HG03175 (cell line): ENCODE data around the gene PTH2R.
"Not testable (repeated sequence)": the region's sequence is repeated elsewhere in the genome, so short reads cannot be mapped to it uniquely, and the experiment has no call there.

Experiments
- ATAC-seq: cut with Tn5 transposase; IDR thresholded peaks from one replicate; pipeline ENCODE4 v1.9.1; 2021; ENCODE audit warnings: mild to moderate bottlenecking, moderate library complexity; ENCODE audit not compliant: unreplicated experiment

Gene PTH2R

DNA sequence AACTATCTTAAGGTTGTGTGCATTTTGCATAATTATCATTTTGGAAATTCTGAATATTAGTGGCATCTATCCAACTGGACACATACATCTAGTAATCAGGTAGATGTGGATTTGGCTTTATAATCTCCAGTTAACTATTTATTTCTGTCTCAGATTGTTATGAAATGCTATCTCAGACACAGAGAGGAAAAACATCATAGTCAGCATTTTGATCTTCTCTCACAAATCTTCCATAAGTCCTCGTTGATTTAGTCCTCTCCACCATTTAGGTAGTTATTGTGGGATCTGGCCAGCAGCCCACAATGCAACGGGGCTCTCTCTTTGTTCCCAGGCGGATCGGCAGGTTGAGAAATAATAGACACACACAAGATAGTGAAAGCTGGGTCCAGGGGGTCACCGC lies 75.4 kb downstream of the PTH2R start:
- ATAC-seq: not testable (repeated sequence)

- ATAC-seq: not testable (repeated sequence)
Observed at GRCh38 chr2:208482453-208483015, 75.9 kb downstream of the PTH2R start.

GRCh38 chr2:208485390-208485789 lies 78.8 kb downstream of the PTH2R start:
- ATAC-seq: no peak

DNA sequence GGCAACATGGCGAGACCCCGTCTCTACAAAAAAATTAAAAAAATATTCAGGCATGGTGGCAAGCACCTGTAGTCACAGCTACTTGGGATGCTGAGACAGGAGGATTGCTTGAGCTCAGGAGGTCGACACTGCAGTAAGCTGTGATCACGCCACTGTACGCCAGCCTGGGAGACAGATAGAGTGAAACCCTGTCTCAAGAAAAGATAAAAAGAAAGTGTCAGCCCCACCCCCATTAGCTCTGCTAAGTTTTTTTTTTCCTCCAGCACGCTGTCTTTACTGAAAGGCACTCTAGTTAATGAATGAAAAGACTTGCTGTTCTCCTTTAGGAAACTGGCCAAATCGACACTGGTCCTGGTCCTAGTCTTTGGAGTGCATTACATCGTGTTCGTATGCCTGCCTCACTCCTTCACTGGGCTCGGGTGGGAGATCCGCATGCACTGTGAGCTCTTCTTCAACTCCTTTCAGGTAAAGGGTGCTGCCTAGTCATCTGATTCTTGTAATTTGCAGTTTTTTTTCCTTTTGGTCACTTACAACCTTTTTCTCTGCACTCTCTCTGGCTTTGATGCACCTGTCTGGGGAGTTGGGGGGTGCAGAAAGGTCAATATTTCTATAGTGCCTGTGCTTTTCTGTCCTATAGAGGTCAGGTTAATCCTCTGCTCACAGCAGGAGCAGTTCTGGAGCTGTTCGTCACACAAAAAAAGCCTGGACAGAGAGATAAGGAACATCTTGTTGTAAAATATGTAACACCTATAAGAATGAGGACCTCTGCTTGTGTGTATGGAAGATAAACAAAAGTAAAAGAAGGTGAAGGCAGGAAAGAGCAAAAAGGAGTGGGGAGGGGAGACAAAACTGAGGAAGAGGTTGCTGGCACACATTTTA lies 82.3 kb downstream of the PTH2R start:
- ATAC-seq: no peak

GRCh38 chr2:208489687-208490086 lies 83.1 kb downstream of the PTH2R start:
- ATAC-seq: no peak

DNA sequence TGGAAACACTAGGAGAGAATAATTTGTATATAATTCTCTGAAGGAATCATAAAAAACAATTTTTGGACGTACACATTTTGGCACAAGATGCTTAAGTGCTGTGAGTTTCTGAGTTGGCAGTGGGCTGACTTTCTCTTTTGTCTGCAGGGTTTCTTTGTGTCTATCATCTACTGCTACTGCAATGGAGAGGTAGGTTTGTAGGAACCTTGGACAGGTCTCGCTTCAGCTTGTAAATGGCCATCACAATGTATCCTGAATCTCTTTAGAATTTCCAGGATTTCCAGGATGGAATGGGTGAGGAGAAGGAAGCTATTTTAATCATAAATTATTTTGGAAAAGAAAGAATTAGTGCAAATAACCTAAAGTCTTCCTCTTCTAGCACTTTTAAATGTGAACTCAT lies 83.9 kb downstream of the PTH2R start:
- ATAC-seq: no peak

- no peak for ATAC-seq
Observed at GRCh38 chr2:208491641-208492040, 85.0 kb downstream of the PTH2R start.

- ATAC-seq: no peak
Observed at GRCh38 chr2:208492069-208492468, 85.5 kb downstream of the PTH2R start.

GRCh38 chr2:208493186-208493585 lies 86.6 kb downstream of the PTH2R start:
- no peak for ATAC-seq

GRCh38 chr2:208496129-208496528 lies 89.5 kb downstream of the PTH2R start:
- ATAC-seq: no peak

DNA sequence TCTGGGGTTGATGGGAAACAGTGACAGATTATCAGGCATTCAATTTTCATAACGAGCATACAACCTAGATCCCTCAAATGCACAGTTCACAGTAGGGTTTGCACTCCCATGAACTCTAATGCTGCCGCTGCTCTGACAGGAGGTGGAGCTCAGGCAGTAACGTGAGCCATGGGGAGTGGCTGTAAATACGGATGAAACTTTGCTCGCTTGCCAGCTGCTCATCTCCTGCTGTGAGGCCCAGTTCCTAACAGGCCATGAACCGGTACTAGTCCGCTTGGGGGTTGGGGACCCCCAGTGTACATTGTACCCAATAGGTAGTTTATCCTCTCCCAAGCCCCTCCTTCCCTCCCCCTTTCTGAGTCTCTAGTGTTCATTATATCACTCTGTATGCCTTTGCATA lies 94.6 kb downstream of the PTH2R start:
- ATAC-seq: no peak

GRCh38 chr2:208502288-208502687 lies 95.7 kb downstream of the PTH2R start:
- no peak for ATAC-seq

DNA sequence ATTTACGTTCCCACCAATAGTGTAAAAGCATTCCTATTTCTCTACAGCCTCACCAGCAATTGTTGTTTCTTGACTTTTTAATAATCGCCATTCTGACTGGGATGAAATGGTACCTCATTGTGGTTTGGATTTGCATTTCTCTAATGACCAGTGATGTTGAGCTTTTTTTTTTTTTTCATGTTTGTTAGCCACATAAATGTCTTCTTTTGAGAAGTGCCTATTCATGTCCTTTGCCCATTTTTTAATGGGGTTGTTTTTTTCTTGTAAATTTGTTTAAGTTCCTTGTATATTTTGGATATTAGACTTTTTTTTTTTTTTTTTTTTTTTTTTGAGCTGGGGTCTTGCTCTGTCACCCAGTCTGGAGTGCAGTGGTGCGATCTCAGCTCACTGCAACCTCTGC lies 98.8 kb downstream of the PTH2R start:
- ATAC-seq: not testable (repeated sequence)

DNA sequence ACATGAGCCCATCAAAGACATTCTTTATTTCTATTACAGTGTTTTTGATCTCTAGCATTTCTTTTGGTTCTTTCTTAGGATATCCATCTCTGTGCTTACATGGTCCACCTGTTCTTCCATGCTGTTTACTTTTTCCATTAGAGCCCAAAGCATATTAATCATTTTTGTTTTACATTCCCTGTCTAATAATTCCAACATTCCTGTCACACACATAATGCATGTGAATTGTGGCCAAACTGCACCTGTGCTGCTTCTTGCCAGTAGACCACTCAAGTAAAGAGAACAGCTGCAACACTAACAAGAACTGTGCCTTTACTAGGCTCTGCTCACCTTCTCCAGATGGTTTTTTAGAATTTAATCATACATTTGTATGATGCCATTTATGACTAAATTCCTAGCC lies 103.0 kb downstream of the PTH2R start:
- no peak for ATAC-seq

DNA sequence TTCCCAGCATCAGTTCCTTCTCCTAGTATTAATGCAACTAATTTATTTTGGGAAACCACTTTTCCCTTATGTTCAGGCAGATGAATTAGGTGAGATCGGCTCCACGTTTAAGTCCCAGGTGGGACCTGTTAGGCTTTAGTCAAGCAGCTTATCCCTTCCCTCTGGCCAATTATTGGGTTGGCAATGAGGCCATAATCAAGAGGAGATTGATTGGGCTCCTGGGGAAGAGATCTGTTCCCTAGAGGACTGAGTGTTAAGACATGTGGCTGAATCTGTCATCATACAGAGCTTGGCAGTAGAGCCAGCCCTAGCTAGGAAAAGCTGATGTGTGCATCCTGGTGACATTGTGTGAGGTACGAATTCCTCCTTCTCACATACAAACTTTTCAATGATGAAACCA lies 104.4 kb downstream of the PTH2R start:
- no peak for ATAC-seq

- ATAC-seq: no peak
Observed at GRCh38 chr2:208511573-208511972, 105.0 kb downstream of the PTH2R start.

- ATAC-seq: no peak
Observed at GRCh38 chr2:208515099-208515498, 108.5 kb downstream of the PTH2R start.

DNA sequence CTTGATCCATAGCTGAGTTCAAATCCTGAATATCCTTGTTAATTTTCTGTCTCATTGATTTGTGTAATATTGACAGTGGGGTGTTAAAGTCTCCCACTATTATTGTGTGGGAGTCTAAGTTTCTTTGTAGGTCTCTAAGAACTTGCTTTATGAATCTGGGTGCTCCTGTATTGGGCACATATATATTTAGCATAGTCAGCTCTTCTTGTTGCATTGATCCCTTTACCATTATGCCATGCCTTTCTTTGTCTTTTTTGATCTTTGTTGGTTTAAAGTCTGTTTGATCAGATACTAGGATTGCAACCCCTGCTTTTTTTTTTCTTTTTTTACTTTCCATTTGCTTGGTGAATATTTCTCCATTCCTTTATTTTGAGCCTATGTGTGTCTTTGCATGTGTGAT lies 116.5 kb downstream of the PTH2R start:
- ATAC-seq: not testable (repeated sequence)

GRCh38 chr2:208525165-208525564 lies 118.6 kb downstream of the PTH2R start:
- ATAC-seq: not testable (repeated sequence)

- ATAC-seq: no peak
Observed at GRCh38 chr2:208529796-208530195, 123.2 kb downstream of the PTH2R start.

DNA sequence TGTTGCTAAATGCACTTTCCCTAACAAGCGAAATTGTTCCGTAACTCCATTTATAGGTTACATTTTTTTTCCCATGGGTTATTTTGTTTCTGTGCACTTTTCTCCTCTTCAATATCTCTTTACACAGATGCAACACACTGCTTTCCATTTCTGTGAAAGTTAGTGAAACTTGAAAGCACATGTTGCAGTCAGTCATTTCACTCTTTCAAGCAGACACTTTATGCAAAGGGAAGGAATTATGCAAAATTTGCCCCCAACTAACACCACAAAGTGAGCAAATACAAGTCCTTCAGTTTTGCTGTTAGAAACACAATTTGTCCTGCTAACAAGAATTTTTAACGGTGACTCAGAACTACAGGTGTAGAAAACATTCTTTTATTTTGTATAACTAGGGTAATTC lies 124.8 kb downstream of the PTH2R start:
- ATAC-seq: no peak

GRCh38 chr2:208535578-208535977 lies 129.0 kb downstream of the PTH2R start:
- not testable (repeated sequence) for ATAC-seq
